ENCODE measurements around the gene HLA-B.

DNA sequence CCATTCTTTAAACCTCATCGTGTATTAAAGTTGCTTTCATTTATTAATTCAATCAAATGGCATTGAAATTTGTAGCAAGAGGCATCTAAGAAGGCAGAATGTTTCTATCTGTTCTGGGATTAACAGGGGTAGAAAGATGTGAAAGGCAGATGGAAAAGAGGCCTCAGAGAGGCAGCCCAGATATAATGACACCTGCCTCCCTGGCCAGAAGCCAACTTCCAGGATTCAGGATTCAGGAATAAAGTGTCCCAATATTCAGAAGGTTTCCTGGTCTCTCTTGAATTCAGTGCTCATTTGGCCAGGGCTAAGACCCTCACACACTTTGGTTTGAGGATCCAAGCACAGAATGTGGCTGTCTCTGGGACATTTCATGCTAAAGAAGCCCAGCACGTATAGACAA lies 39.9 kb downstream of the HLA-B start:
- TF ChIP-seq GATA2 (IDR thresholded peaks at IDR 0.05; ENCODE audit: low read depth, low read length) (no peak), GATA3 (IDR thresholded peaks at IDR 0.05; ENCODE audit: low read depth, low read length) (no peak)

Data from SH-SY5Y (cell line).